Measurements from ENCODE around the gene MATK. TPM values are rescaled to one million over a fixed set of nuclear protein-coding genes. Genes with fewer than 3 reads are reported as not detected.

The MATK gene
- total RNA-seq, 1 experiment from 2014 or later, result 28.3 TPM

GRCh38 chr19:3753631-3754410 is 32.4 kb downstream of the MATK start:
- Mint-ChIP-seq H3K27ac (no peak overlapping the region), H3K4me3 (no peak overlapping the region), H3K27me3 (ENCODE audit: low read depth) (no peaks in the 10 kb centered on the region), H3K4me1 (no peaks in the 10 kb centered on the region), H3K9me3 (no peaks in the 10 kb centered on the region), H3K36me3 (peaks cover 18% of the 10 kb centered on the region)
- DNase-seq (ENCODE audit: low spot score), result no peak
- ATAC-seq, result no peak
- ChIA-PET CTCF (no interaction called here), POLR2A (no interaction called here)
- TF ChIP-seq TCF7 (CRISPR knock-in tag; IDR thresholded peaks at IDR 0.05; ENCODE audit: low read depth) (no peak), ATF2 (CRISPR knock-in tag; IDR thresholded peaks at IDR 0.05; ENCODE audit: borderline replicate concordance, low read depth) (no peak), ZNF416 (CRISPR knock-in tag; IDR thresholded peaks at IDR 0.05) (no peak), MXD4 (CRISPR knock-in tag; IDR thresholded peaks at IDR 0.05; ENCODE audit: borderline replicate concordance) (no peak), TP53 (CRISPR knock-in tag; IDR thresholded peaks at IDR 0.05) (no peak), CREB1 (CRISPR knock-in tag; IDR thresholded peaks at IDR 0.05) (no peak), NFYB (CRISPR knock-in tag; conservative IDR thresholded peaks at IDR 0.05; ENCODE audit: low read depth) (no peak), ESRRA (CRISPR knock-in tag; IDR thresholded peaks at IDR 0.05; ENCODE audit: borderline replicate concordance) (no peak), HMGXB4 (CRISPR knock-in tag; IDR thresholded peaks at IDR 0.05) (no peak)
- TF ChIP-seq, protein P1, sequence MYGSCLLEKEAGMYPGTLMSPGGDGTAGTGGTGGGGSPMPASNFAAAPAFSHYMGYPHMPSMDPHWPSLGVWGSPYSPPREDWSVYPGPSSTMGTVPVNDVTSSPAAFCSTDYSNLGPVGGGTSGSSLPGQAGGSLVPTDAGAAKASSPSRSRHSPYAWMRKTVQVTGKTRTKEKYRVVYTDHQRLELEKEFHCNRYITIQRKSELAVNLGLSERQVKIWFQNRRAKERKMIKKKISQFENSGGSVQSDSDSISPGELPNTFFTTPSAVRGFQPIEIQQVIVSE (CRISPR knock-in tag; IDR thresholded peaks at IDR 0.05; ENCODE audit: borderline replicate concordance), result no peak
- TF ChIP-seq, protein P2, sequence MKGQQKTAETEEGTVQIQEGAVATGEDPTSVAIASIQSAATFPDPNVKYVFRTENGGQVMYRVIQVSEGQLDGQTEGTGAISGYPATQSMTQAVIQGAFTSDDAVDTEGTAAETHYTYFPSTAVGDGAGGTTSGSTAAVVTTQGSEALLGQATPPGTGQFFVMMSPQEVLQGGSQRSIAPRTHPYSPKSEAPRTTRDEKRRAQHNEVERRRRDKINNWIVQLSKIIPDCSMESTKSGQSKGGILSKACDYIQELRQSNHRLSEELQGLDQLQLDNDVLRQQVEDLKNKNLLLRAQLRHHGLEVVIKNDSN (CRISPR knock-in tag; IDR thresholded peaks at IDR 0.05), result no peak

GRCh38 chr19:3752492-3752891 is 33.7 kb downstream of the MATK start:
- peaks cover 18% of the 10 kb centered on the region for H3K36me3 Mint-ChIP-seq
- H3K27me3 Mint-ChIP-seq (ENCODE audit: low read depth), result no peaks in the 10 kb centered on the region
- DNase-seq (ENCODE audit: low spot score) (no peak), ATAC-seq (no peak)
- no peak overlapping the region for H3K27ac Mint-ChIP-seq
- ChIA-PET CTCF (interaction anchor here (1.5 kb wide), 1 partner anchor 10 kb away, joined by 3 read pairs; the partner anchor contains the start of gene MRPL54), POLR2A (no interaction called here)
- no peak for TF ChIP-seq NFATC4 (CRISPR knock-in tag; IDR thresholded peaks at IDR 0.05)
- no peak for TF ChIP-seq OVOL2 (CRISPR knock-in tag; IDR thresholded peaks at IDR 0.05; ENCODE audit: borderline replicate concordance)
- no peak for TF ChIP-seq SP1 (CRISPR knock-in tag; conservative IDR thresholded peaks at IDR 0.05)
- TF ChIP-seq, protein P3, sequence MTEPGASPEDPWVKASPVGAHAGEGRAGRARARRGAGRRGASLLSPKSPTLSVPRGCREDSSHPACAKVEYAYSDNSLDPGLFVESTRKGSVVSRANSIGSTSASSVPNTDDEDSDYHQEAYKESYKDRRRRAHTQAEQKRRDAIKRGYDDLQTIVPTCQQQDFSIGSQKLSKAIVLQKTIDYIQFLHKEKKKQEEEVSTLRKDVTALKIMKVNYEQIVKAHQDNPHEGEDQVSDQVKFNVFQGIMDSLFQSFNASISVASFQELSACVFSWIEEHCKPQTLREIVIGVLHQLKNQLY (CRISPR knock-in tag; IDR thresholded peaks at IDR 0.05), result no peak
- no peak for TF ChIP-seq ATF1 (CRISPR knock-in tag; IDR thresholded peaks at IDR 0.05)
- TF ChIP-seq ERG (CRISPR knock-in tag; IDR thresholded peaks at IDR 0.05), result no peak
- no peak for TF ChIP-seq MYBL2 (CRISPR knock-in tag; IDR thresholded peaks at IDR 0.05)
- no peak overlapping the region for H3K4me3 Mint-ChIP-seq
- no peaks in the 10 kb centered on the region for H3K4me1 Mint-ChIP-seq
- H3K9me3 Mint-ChIP-seq, result no peaks in the 10 kb centered on the region
